ENCODE measurements around the gene RBM34. TPM values are rescaled to one million over a fixed set of nuclear protein-coding genes. Genes with fewer than 3 reads are reported as not detected.

The RBM34 gene
- total and polyA plus RNA-seq, 4 experiments from 2014 or later, result 55.2 to 120 (median 99.7) TPM

DNA sequence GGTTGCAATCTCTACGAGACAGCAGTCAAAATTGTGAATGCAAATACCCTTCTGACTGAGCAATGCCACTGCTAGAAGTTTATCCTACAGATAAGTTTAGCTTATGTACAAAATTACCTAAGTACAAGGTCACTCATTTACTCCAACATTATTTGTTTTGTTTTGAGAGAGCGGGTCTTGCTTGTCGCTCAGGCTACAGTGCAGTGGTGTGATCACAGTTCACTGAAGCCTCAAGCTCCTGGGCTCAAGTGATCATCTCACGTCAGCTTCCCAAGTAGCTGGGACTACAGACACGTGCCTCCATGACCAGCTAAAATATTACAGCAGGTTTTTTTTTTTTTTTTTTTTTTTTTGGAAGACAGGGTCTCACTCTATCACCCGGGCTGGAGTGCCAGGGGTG, 15.4 kb downstream of the RBM34 start:
- intact Hi-C loops (cut with micrococcal nuclease), result no loop called here
- no peak overlapping the region for H3K4me3 Mint-ChIP-seq
- no peak overlapping the region for H3K4me3 ChIP-seq (ENCODE audit: low read length in 2 of 2)
- POLR2A ChIA-PET (ENCODE audit: partially characterized antibody), result interaction anchor here (0.7 kb wide), 1 partner anchor 18 kb away, joined by 4 read pairs; no protein-coding TSS in a partner anchor
- H3K27me3 ChIP-seq (ENCODE audit: insufficient read depth, low read length), result no peaks in the 10 kb centered on the region
- H3K9me3 Mint-ChIP-seq, result no peaks in the 10 kb centered on the region
- peaks cover 29 to 71% of the 10 kb centered on the region in 2 donors for H3K36me3 Mint-ChIP-seq
- H3K27me3 Mint-ChIP-seq, result no peaks in the 10 kb centered on the region
- peaks cover 9 to 15% (median 11%) of the 10 kb centered on the region in 4 donors for H3K4me1 Mint-ChIP-seq
- CTCF ChIA-PET (ENCODE audit: partially characterized antibody), result interaction anchor here (0.9 to 1.8 kb wide), 2 partner anchors 10 to 13 kb away, joined by 3 to 4 read pairs; no protein-coding TSS in a partner anchor
- peaks cover 54% of the 10 kb centered on the region for H3K36me3 ChIP-seq (ENCODE audit: insufficient read depth, low read length)
- no peak overlapping the region for H3K27ac ChIP-seq (ENCODE audit: low read depth, low read length)
- peaks cover 1% of the 10 kb centered on the region for H3K4me1 ChIP-seq (ENCODE audit: insufficient read depth, low read length)
- no peak for DNase-seq
- H3K9me3 ChIP-seq (ENCODE audit: control insufficient read depth in 1 of 2, low read length in 2 of 2), result no peaks in the 10 kb centered on the region
- peak overlapping the region in 2 of 7 donors; percentile 8 to 61 for H3K27ac Mint-ChIP-seq

DNA sequence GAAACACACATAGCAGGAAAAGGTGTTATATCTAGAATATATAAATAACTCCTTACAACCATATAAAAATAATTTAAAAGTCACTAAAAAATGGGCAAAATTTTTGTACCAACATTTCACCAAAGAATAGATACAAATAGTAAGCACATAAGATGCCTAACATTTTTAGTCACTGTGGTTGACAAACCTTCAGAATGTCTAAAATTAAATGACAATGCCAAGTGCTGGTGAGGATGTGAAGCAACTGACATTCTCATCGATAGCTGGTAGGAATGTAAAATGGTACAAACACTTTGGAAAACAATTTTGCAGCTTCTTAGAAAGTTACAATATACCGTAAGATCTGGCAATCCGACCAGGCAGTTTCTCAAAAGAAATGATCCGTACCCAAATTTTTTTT, 18.1 kb downstream of the RBM34 start:
- peaks cover 31 to 74% of the 10 kb centered on the region in 2 donors for H3K36me3 Mint-ChIP-seq
- CTCF ChIA-PET (ENCODE audit: partially characterized antibody), result no interaction called here
- no peaks in the 10 kb centered on the region for H3K9me3 ChIP-seq (ENCODE audit: control insufficient read depth in 1 of 2, low read length in 2 of 2)
- no peaks in the 10 kb centered on the region for H3K27me3 Mint-ChIP-seq
- H3K27ac ChIP-seq (ENCODE audit: low read depth, low read length), result no peak overlapping the region
- POLR2A ChIA-PET (ENCODE audit: partially characterized antibody), result no interaction called here
- no peak overlapping the region for H3K27ac Mint-ChIP-seq
- H3K9me3 Mint-ChIP-seq, result no peaks in the 10 kb centered on the region
- intact Hi-C loops (cut with micrococcal nuclease), result no loop called here
- no peak overlapping the region for H3K4me3 Mint-ChIP-seq
- H3K4me3 ChIP-seq (ENCODE audit: low read length in 2 of 2), result no peak overlapping the region
- H3K4me1 Mint-ChIP-seq, result peaks cover 6 to 15% (median 11%) of the 10 kb centered on the region in 4 donors
- H3K27me3 ChIP-seq (ENCODE audit: insufficient read depth, low read length), result no peaks in the 10 kb centered on the region
- no peak for DNase-seq
- no peaks in the 10 kb centered on the region for H3K4me1 ChIP-seq (ENCODE audit: insufficient read depth, low read length)
- peaks cover 55% of the 10 kb centered on the region for H3K36me3 ChIP-seq (ENCODE audit: insufficient read depth, low read length)

DNA sequence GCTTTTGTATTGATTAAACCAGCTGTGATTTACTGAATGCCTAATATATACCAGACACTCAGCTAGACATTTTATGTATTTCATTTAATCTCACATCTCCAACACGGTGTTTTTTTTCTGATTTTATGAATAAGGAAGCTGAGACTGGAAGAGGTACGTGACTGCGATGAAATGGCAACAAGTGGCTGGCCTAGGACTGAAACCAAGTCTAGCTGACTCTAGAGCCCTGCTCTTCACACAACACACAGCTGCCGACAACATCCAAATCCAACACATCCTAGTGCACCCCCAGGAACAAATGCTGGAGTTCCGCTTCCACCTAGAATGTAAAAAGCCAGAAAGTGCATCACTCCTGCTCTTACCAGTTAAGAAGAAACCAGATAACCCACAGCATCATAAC, 21.7 kb downstream of the RBM34 start:
- Histone ChIP-seq H3K9me3 (ENCODE audit: control insufficient read depth in 1 of 2, low read length in 2 of 2) (no peaks in the 10 kb centered on the region), H3K27ac (ENCODE audit: low read depth, low read length) (no peak overlapping the region), H3K4me3 (ENCODE audit: low read length in 2 of 2) (no peak overlapping the region), H3K27me3 (ENCODE audit: insufficient read depth, low read length) (no peaks in the 10 kb centered on the region), H3K4me1 (ENCODE audit: insufficient read depth, low read length) (no peaks in the 10 kb centered on the region), H3K36me3 (ENCODE audit: insufficient read depth, low read length) (peaks cover 63% of the 10 kb centered on the region)
- Mint-ChIP-seq H3K4me3 (no peak overlapping the region), H3K36me3 (peaks cover 59 to 85% of the 10 kb centered on the region in 2 donors), H3K4me1 (peaks cover 3 to 13% (median 9%) of the 10 kb centered on the region in 4 donors), H3K9me3 (peaks cover 0 to 2% (median 0%) of the 10 kb centered on the region in 8 donors), H3K27ac (peak overlapping the region in 3 of 7 donors; percentile 11 to 83 (median 74)), H3K27me3 (no peaks in the 10 kb centered on the region)
- intact Hi-C loops (cut with micrococcal nuclease), result no loop called here
- DNase-seq, result no peak
- POLR2A ChIA-PET (ENCODE audit: partially characterized antibody), result interaction anchor here (0.9 to 1.1 kb wide), 3 partner anchors 12 to 44 kb away, joined by 3 to 4 read pairs (median 3); partner anchors contain the start of gene RBM34
- CTCF ChIA-PET (ENCODE audit: partially characterized antibody), result interaction anchor here (0.6 kb wide), 1 partner anchor 912 kb away, joined by 3 read pairs; no protein-coding TSS in a partner anchor

DNA sequence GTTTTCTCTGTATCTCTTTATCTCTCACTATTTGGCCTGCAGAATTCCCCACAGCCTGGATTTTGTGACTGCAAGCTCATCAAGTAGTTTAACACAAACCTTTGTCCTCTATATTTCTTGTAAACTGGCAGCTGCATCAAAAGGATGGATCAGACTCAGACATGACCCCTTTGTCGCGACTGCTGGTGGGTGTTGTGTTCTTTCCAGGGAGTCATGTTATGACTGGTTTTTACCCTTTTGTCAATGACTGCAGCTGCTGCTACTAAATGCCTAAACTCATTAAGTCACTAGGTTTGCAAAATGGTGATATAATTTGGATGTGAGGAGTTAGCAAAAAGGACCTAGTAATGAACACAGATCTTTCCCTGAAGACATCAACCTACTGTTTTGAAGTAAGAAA, 22.2 kb downstream of the RBM34 start:
- peaks cover 0 to 2% (median 0%) of the 10 kb centered on the region in 8 donors for H3K9me3 Mint-ChIP-seq
- no peak for DNase-seq
- intact Hi-C loops (cut with micrococcal nuclease), result no loop called here
- Histone ChIP-seq H3K9me3 (ENCODE audit: control insufficient read depth in 1 of 2, low read length in 2 of 2) (no peaks in the 10 kb centered on the region), H3K27ac (ENCODE audit: low read depth, low read length) (no peak overlapping the region), H3K27me3 (ENCODE audit: insufficient read depth, low read length) (no peaks in the 10 kb centered on the region), H3K4me3 (ENCODE audit: low read length in 2 of 2) (no peak overlapping the region), H3K4me1 (ENCODE audit: insufficient read depth, low read length) (no peaks in the 10 kb centered on the region), H3K36me3 (ENCODE audit: insufficient read depth, low read length) (peaks cover 60% of the 10 kb centered on the region)
- H3K27ac Mint-ChIP-seq, result peak overlapping the region in 5 of 7 donors; percentile 11 to 83 (median 60)
- CTCF ChIA-PET (ENCODE audit: partially characterized antibody), result interaction anchor here (1.0 kb wide), 1 partner anchor 34 kb away, joined by 5 read pairs; no protein-coding TSS in a partner anchor
- POLR2A ChIA-PET (ENCODE audit: partially characterized antibody), result interaction anchor here (1.0 to 1.9 kb wide), 3 partner anchors 11 to 45 kb away, joined by 3 to 8 read pairs (median 3); partner anchors contain the start of gene RBM34
- H3K36me3 Mint-ChIP-seq, result peaks cover 56 to 84% of the 10 kb centered on the region in 2 donors
- H3K27me3 Mint-ChIP-seq, result no peaks in the 10 kb centered on the region
- peaks cover 3 to 13% (median 7%) of the 10 kb centered on the region in 4 donors for H3K4me1 Mint-ChIP-seq
- no peak overlapping the region for H3K4me3 Mint-ChIP-seq

DNA sequence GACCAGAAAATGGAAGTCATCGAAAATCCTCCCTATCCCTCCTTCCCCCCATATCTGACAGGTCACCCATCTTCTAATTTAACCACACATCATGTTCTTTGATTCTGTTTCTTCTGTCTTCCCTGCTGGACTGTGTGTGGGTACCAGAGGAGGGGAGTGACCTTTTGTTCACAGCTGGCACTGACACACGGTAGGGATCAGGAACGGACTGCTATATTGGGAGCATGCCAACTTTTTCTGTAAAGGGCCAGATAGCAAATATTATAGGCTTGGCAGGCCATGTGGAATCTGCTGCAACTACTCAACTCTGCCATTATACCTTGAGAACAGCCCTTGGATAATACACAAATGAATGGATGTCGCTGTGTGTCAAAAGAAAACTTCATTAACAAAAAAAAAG, 24.9 kb downstream of the RBM34 start:
- Histone ChIP-seq H3K4me1 (ENCODE audit: insufficient read depth, low read length) (no peaks in the 10 kb centered on the region), H3K9me3 (ENCODE audit: control insufficient read depth in 1 of 2, low read length in 2 of 2) (no peaks in the 10 kb centered on the region), H3K4me3 (ENCODE audit: low read length in 2 of 2) (no peak overlapping the region), H3K27ac (ENCODE audit: low read depth, low read length) (no peak overlapping the region), H3K27me3 (ENCODE audit: insufficient read depth, low read length) (no peaks in the 10 kb centered on the region), H3K36me3 (ENCODE audit: insufficient read depth, low read length) (peaks cover 47% of the 10 kb centered on the region)
- Mint-ChIP-seq H3K27me3 (no peaks in the 10 kb centered on the region), H3K4me3 (no peak overlapping the region), H3K9me3 (peaks cover 0 to 2% (median 0%) of the 10 kb centered on the region in 8 donors), H3K27ac (peak overlapping the region in 2 of 7 donors; percentile 63 to 73), H3K36me3 (peaks cover 43 to 77% of the 10 kb centered on the region in 2 donors), H3K4me1 (peaks cover 2 to 13% (median 7%) of the 10 kb centered on the region in 4 donors)
- POLR2A ChIA-PET (ENCODE audit: partially characterized antibody), result interaction anchor here (1.5 kb wide), 1 partner anchor 9 kb away, joined by 5 read pairs; no protein-coding TSS in a partner anchor
- CTCF ChIA-PET (ENCODE audit: partially characterized antibody), result interaction anchor here (0.6 kb wide), 1 partner anchor 9 kb away, joined by 3 read pairs; no protein-coding TSS in a partner anchor
- intact Hi-C loops (cut with micrococcal nuclease), result no loop called here
- no peak for DNase-seq

DNA sequence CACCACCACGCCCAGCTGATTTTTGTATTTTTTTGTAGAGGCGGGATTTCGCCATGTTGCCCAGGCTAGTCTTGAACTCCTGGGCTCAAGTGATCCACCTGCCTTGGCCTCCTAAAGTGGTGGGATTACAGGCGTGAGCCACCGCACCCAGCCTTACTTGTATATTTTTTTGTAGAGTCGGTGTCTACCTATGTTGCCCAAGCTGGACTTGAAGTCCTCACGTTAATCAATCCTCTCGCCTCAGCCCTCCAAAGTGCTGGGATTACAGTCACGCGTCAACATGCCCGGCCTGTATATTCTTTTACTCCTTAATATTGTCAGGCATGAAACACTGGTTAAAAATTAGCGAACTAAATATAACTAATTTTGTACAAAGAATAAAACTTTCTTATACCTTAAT, 26.9 kb downstream of the RBM34 start:
- no peak for DNase-seq
- no peaks in the 10 kb centered on the region for H3K27me3 Mint-ChIP-seq
- intact Hi-C loops (cut with micrococcal nuclease), result no loop called here
- no peak overlapping the region for H3K4me3 Mint-ChIP-seq
- H3K9me3 ChIP-seq (ENCODE audit: control insufficient read depth in 1 of 2, low read length in 2 of 2), result no peaks in the 10 kb centered on the region
- no peak overlapping the region for H3K4me3 ChIP-seq (ENCODE audit: low read length in 2 of 2)
- POLR2A ChIA-PET (ENCODE audit: partially characterized antibody), result no interaction called here
- no peak overlapping the region for H3K27ac ChIP-seq (ENCODE audit: low read depth, low read length)
- peaks cover 1 to 10% (median 4%) of the 10 kb centered on the region in 4 donors for H3K4me1 Mint-ChIP-seq
- CTCF ChIA-PET (ENCODE audit: partially characterized antibody), result no interaction called here
- H3K27me3 ChIP-seq (ENCODE audit: insufficient read depth, low read length), result no peaks in the 10 kb centered on the region
- peaks cover 39% of the 10 kb centered on the region for H3K36me3 ChIP-seq (ENCODE audit: insufficient read depth, low read length)
- peaks cover 40 to 69% of the 10 kb centered on the region in 2 donors for H3K36me3 Mint-ChIP-seq
- H3K4me1 ChIP-seq (ENCODE audit: insufficient read depth, low read length), result peaks cover 4% of the 10 kb centered on the region
- H3K9me3 Mint-ChIP-seq, result peaks cover 0 to 2% (median 0%) of the 10 kb centered on the region in 8 donors
- H3K27ac Mint-ChIP-seq, result peak overlapping the region in 2 of 7 donors; percentile 27 to 53

DNA sequence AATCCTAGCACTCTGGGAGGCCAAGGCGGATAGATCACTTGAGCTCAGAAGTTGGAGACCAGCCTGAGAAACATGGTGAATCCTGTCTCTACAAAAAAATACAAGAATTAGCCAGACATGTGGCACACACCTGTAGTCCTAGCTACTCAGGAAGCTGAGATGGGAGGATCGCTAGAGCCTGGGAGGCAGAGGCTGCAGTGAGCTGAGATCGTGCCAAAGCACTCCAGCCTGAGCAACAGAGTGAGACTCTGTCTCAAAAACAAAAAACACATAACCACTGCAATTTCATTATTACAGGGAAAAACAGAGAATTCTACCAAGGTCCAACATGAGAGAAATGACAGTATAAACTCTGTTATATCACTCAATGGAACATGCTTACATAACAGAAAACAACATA, 28.0 kb downstream of the RBM34 start:
- peaks cover 0 to 2% (median 0%) of the 10 kb centered on the region in 8 donors for H3K9me3 Mint-ChIP-seq
- POLR2A ChIA-PET (ENCODE audit: partially characterized antibody), result interaction anchor here (1.3 kb wide), 1 partner anchor 28 kb away, joined by 5 read pairs; the partner anchor contains the start of gene RBM34

More for the DNA sequence above, 28.0 kb downstream of the RBM34 start:
- H3K27me3 Mint-ChIP-seq, result no peaks in the 10 kb centered on the region
- CTCF ChIA-PET (ENCODE audit: partially characterized antibody), result interaction anchor here (0.6 to 1.7 kb wide), 4 partner anchors 11 to 648 kb away, joined by 3 to 5 read pairs (median 4); no protein-coding TSS in a partner anchor
- H3K36me3 Mint-ChIP-seq, result peaks cover 32 to 68% of the 10 kb centered on the region in 2 donors
- DNase-seq, result no peak
- intact Hi-C loops (cut with micrococcal nuclease), result no loop called here
- H3K36me3 ChIP-seq (ENCODE audit: insufficient read depth, low read length), result peaks cover 28% of the 10 kb centered on the region
- no peaks in the 10 kb centered on the region for H3K27me3 ChIP-seq (ENCODE audit: insufficient read depth, low read length)
- H3K4me3 ChIP-seq (ENCODE audit: low read length in 2 of 2), result no peak overlapping the region
- no peaks in the 10 kb centered on the region for H3K9me3 ChIP-seq (ENCODE audit: control insufficient read depth in 1 of 2, low read length in 2 of 2)
- peaks cover 0 to 17% (median 4%) of the 10 kb centered on the region in 4 donors for H3K4me1 Mint-ChIP-seq
- peaks cover 7% of the 10 kb centered on the region for H3K4me1 ChIP-seq (ENCODE audit: insufficient read depth, low read length)
- H3K4me3 Mint-ChIP-seq, result no peak overlapping the region
- H3K27ac ChIP-seq (ENCODE audit: low read depth, low read length), result no peak overlapping the region
- peak overlapping the region in 4 of 7 donors; percentile 35 to 81 (median 70) for H3K27ac Mint-ChIP-seq

Data from CD4-positive, alpha-beta memory T cell (primary cell).